ENCODE data around the gene CCDC192. TPM values are rescaled to one million over a fixed set of nuclear protein-coding genes. Genes with fewer than 3 reads are reported as not detected.
A peak's percentile ranks its signal among the peaks of the same experiment; 100 is the strongest.
"Not testable (repeated sequence)": the region's sequence is repeated elsewhere in the genome, so short reads cannot be mapped to it uniquely, and the experiment has no call there.

The CCDC192 gene
- total RNA-seq, 4 donors from 2014 or later = 0.94 to 2.6 (median 0.94) TPM; not detected in 1

DNA sequence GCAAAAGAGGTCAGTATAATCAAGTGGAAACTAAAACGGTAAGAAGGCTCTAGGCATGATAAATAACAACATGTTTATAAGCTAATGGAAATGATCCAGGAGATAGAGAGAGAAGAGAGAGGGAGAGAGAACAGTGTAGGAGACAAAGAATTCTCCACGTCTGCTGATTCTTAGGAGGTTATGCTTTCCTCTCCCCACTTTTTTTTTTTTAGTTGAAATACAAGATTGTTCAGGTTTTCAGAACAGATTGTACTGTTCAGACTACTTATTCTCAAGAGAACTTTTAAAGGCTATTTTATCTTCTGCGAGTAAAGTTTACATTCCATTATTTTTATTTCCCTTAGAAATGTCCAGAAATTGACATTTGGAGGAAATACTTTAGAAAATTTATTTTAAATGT, 4.0 kb downstream of the CCDC192 start:
- TF ChIP-seq POLR2A (IDR thresholded peaks at IDR 0.05) (no peak), POLR2AphosphoS5 (IDR thresholded peaks at IDR 0.05) (no peak), EP300 (IDR thresholded peaks at IDR 0.05) (no peak)
- TF ChIP-seq, protein P1, sequence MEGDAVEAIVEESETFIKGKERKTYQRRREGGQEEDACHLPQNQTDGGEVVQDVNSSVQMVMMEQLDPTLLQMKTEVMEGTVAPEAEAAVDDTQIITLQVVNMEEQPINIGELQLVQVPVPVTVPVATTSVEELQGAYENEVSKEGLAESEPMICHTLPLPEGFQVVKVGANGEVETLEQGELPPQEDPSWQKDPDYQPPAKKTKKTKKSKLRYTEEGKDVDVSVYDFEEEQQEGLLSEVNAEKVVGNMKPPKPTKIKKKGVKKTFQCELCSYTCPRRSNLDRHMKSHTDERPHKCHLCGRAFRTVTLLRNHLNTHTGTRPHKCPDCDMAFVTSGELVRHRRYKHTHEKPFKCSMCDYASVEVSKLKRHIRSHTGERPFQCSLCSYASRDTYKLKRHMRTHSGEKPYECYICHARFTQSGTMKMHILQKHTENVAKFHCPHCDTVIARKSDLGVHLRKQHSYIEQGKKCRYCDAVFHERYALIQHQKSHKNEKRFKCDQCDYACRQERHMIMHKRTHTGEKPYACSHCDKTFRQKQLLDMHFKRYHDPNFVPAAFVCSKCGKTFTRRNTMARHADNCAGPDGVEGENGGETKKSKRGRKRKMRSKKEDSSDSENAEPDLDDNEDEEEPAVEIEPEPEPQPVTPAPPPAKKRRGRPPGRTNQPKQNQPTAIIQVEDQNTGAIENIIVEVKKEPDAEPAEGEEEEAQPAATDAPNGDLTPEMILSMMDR (IDR thresholded peaks at IDR 0.05) = no peak
- Histone ChIP-seq H3K9me3 (no peaks in the 10 kb centered on the region), H3K36me3 (no peaks in the 10 kb centered on the region), H3K27me3 (no peaks in the 10 kb centered on the region), H3K27ac (peak overlapping the region; percentile 68 to 94 (median 78)), H3K4me1 (peaks cover 5 to 55% (median 18%) of the 10 kb centered on the region in 3 donors), H3K4me3 (no peak overlapping the region)
- peak; percentile 45 for ATAC-seq
- WGBS, 2 donors (ENCODE audit: low coverage in 1 of 2) = 16 to 20% methylated on average over 3 of the region's 3 CpGs

DNA sequence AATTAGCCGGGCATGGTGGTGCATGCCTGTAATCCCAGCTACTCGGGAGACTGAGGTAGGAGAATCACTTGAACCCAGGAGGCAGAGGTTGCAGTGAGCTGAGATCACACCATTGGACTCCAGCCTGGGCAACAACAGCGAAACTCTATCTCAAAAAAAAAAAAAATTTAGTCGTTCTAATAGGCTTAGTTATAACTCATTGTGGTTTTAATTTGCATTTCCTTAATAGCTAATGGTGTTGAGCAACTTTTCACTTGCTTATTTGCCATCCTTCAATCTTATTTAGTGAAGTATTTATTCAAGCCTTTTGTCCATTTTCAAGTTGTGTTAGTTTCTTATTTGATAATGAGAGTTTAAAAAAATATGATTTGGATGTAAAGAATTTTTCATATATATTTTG, 9.9 kb downstream of the CCDC192 start:
- H3K27ac ChIP-seq, H3K27me3 ChIP-seq, ATAC-seq, H3K9me3 ChIP-seq, H3K36me3 ChIP-seq, H3K4me3 ChIP-seq, H3K4me1 ChIP-seq: not testable (repeated sequence)
- 47 to 61% methylated on average over 3 of the region's 4 CpGs for WGBS, 2 donors (ENCODE audit: low coverage in 1 of 2)

- WGBS, 2 donors (ENCODE audit: low coverage in 1 of 2) = 19 to 31% methylated on average over 1 of the region's 1 CpG
- no peak for ATAC-seq
- TF ChIP-seq POLR2A (IDR thresholded peaks at IDR 0.05) (no peak), POLR2AphosphoS5 (IDR thresholded peaks at IDR 0.05) (no peak), EP300 (IDR thresholded peaks at IDR 0.05) (no peak)
- TF ChIP-seq, protein P1 (IDR thresholded peaks at IDR 0.05) = no peak
- Histone ChIP-seq H3K27me3 (no peaks in the 10 kb centered on the region), H3K4me3 (no peak overlapping the region), H3K36me3 (no peaks in the 10 kb centered on the region), H3K27ac (no peak overlapping the region), H3K4me1 (peaks cover 0 to 5% (median 0%) of the 10 kb centered on the region in 3 donors), H3K9me3 (peaks cover 0 to 11% (median 0%) of the 10 kb centered on the region in 3 donors)
These were observed 15.0 kb downstream of the CCDC192 start for GRCh38 chr5:127718181-127718580.

GRCh38 chr5:127723571-127723970, 20.4 kb downstream of the CCDC192 start:
- WGBS, 2 donors (ENCODE audit: low coverage in 1 of 2) = 50 to 62% methylated on average over 2 of the region's 2 CpGs

GRCh38 chr5:127725673-127726072, 22.5 kb downstream of the CCDC192 start:
- WGBS, 2 donors (ENCODE audit: low coverage in 1 of 2) = 76 to 100% methylated on average over 1 of the region's 1 CpG

More at GRCh38 chr5:127723571-127723970, 20.4 kb downstream of the CCDC192 start:
- Histone ChIP-seq H3K27me3 (no peaks in the 10 kb centered on the region), H3K4me3 (no peak overlapping the region), H3K27ac (no peak overlapping the region), H3K36me3 (no peaks in the 10 kb centered on the region), H3K4me1 (peaks cover 0 to 7% (median 0%) of the 10 kb centered on the region in 3 donors), H3K9me3 (peaks cover 0 to 11% (median 0%) of the 10 kb centered on the region in 3 donors)
- TF ChIP-seq POLR2A (IDR thresholded peaks at IDR 0.05) (no peak), EP300 (IDR thresholded peaks at IDR 0.05) (no peak)
- TF ChIP-seq, protein P1 (IDR thresholded peaks at IDR 0.05) = no peak
- ATAC-seq = peak; percentile 43

More at GRCh38 chr5:127725673-127726072, 22.5 kb downstream of the CCDC192 start:
- no peaks in the 10 kb centered on the region for H3K36me3 ChIP-seq
- H3K27me3 ChIP-seq = no peaks in the 10 kb centered on the region
- H3K4me3 ChIP-seq = no peak overlapping the region
- ATAC-seq = no peak
- no peak overlapping the region for H3K27ac ChIP-seq
- H3K9me3 ChIP-seq = peaks cover 0 to 4% (median 0%) of the 10 kb centered on the region in 3 donors
- TF ChIP-seq EP300 (IDR thresholded peaks at IDR 0.05) (no peak), POLR2AphosphoS5 (IDR thresholded peaks at IDR 0.05) (no peak), POLR2A (IDR thresholded peaks at IDR 0.05) (no peak)
- TF ChIP-seq, protein P1 (IDR thresholded peaks at IDR 0.05) = no peak
- peaks cover 0 to 7% (median 0%) of the 10 kb centered on the region in 3 donors for H3K4me1 ChIP-seq
